GM12878 (cell line): Measurements from ENCODE around the gene SPHK1. TPM values are rescaled to one million over a fixed set of nuclear protein-coding genes. Genes with fewer than 3 reads are reported as not detected.

ENCODE experiments used
- ATAC-seq: fragments of 200-7000 bp; cut with Tn5 transposase; 3 replicates; pipeline ENCODE4 v1.9.1; 2020; ENCODE audit warnings: mild to moderate bottlenecking, moderate library complexity
- BruUV-seq: library from RNA; stranded (reverse); fragments of 400-500 nt; replicated peaks from 2 replicates; lab custom pipeline; 2021; lab: Mats Ljungman, UMichigan
- CTCF ChIA-PET: fragments of 300-600 bp; sonication (Branson Sonifier 250); formaldehyde crosslinking; extraction: SDS; loops from one replicate; lab custom pipeline; 2021; ENCODE audit warnings: inconsistent platforms; lab: Yijun Ruan, JAX
- POLR2A ChIA-PET: fragments of 350-600 bp; formaldehyde crosslinking; extraction: SDS; loops from one replicate; lab custom pipeline; 2021; ENCODE audit warnings: inconsistent platforms; lab: Charles Lee
- RAD21 ChIA-PET: fragments of 300-600 bp; sonication (Branson Sonifier 250); formaldehyde crosslinking; loops from one replicate; lab custom pipeline; 2023; ENCODE audit warnings: antibody characterized with exemption; ENCODE audit not compliant: unreplicated experiment; lab: Charles Lee
- SMC1A ChIA-PET: fragments of 300-600 bp; sonication (Branson Sonifier 250); formaldehyde crosslinking; loops from one replicate; lab custom pipeline; 2023; ENCODE audit not compliant: unreplicated experiment, uncharacterized antibody; lab: Charles Lee
- DNase-seq: peaks from one replicate; pipeline ENCODE4 v3.0.0-alpha.2; 2011; ENCODE audit warnings: low read depth, low spot score
- FAIRE-seq: peaks from 3 replicates; lab custom pipeline; 2011; peaks lifted over from hg19 to GRCh38; lab: Jason Lieb, UNC
- H2AFZ ChIP-seq: 2 replicates; pipeline ENCODE4 v1.6.0; 2011; ENCODE audit warnings: low read depth, low read length, control low read depth; ENCODE audit not compliant: control insufficient read depth
- H3K27ac ChIP-seq: 2 replicates; pipeline ENCODE4 v1.5.1; 2011; ENCODE audit warnings: control low read depth; ENCODE audit not compliant: control insufficient read depth, insufficient read depth
- H3K27me3 ChIP-seq, 2 experiments: replicated peaks in 1 of 2; 2 replicates each; pipeline versions ENCODE4 v1.6.0 to v1.6.1; 2011; ENCODE audit warnings: low read length in 1 of 2; ENCODE audit not compliant: control insufficient read depth in 2 of 2, insufficient read depth in 2 of 2
- H3K36me3 ChIP-seq, 2 experiments: 2 replicates each; pipeline ENCODE4 v1.5.1; 2011; ENCODE audit warnings: low read length in 1 of 2; ENCODE audit not compliant: control insufficient read depth in 2 of 2, insufficient read depth in 2 of 2
- H3K4me1 ChIP-seq: 2 replicates; pipeline ENCODE4 v1.6.1; 2011; ENCODE audit warnings: mild to moderate bottlenecking, low read length, moderate library complexity, mixed read lengths; ENCODE audit not compliant: control insufficient read depth, insufficient read depth
- H3K4me2 ChIP-seq: 2 replicates; pipeline ENCODE4 v1.6.0; 2011; ENCODE audit warnings: control low read depth; ENCODE audit not compliant: control insufficient read depth, insufficient read depth
- H3K4me3 ChIP-seq: fragments of 200-600 bp; sonication (generic); 2 replicates; pipeline ENCODE4 v1.5.1; 2016
- H3K79me2 ChIP-seq: 2 replicates; pipeline ENCODE4 v1.6.0; 2011; ENCODE audit warnings: low read length; ENCODE audit not compliant: control insufficient read depth, insufficient read depth
- H3K9ac ChIP-seq: 2 replicates; pipeline ENCODE4 v1.8.0; 2011; ENCODE audit warnings: low read length, control low read depth, mixed read lengths; ENCODE audit not compliant: control insufficient read depth, insufficient read depth
- H3K9me3 ChIP-seq: replicated peaks from 3 replicates; pipeline ENCODE4 v1.5.1; 2011; ENCODE audit warnings: mild to moderate bottlenecking, low read length; ENCODE audit not compliant: control insufficient read depth, insufficient read depth
- H4K20me1 ChIP-seq: 2 replicates; pipeline ENCODE4 v1.6.0; 2011; ENCODE audit not compliant: control insufficient read depth, insufficient read depth
- GATAD2B ChIP-seq: fragments of 450-650 bp; conservative IDR thresholded peaks from 2 replicates; pipeline ENCODE4 v1.6.1; 2017; ENCODE audit warnings: low read depth, mild to moderate bottlenecking, moderate library complexity
- IKZF1 ChIP-seq: fragments of 450-650 bp; conservative IDR thresholded peaks from 2 replicates; pipeline ENCODE4 v1.6.1; 2017; ENCODE audit warnings: antibody characterized with exemption, mild to moderate bottlenecking
- POLR2AphosphoS5 ChIP-seq: IDR thresholded peaks from 2 replicates; pipeline ENCODE4 v1.6.1; 2011; ENCODE audit warnings: mild to moderate bottlenecking, low read length, inconsistent platforms
- RAD51 ChIP-seq: fragments of 450-650 bp; IDR thresholded peaks from 2 replicates; pipeline ENCODE4 v1.6.1; 2016; ENCODE audit warnings: moderate library complexity, mild to moderate bottlenecking, inconsistent platforms
- RBBP5 ChIP-seq: fragments of 200-600 bp; sonication (generic); conservative IDR thresholded peaks from 2 replicates; pipeline ENCODE4 v1.6.1; 2016
- SMC3 ChIP-seq: IDR thresholded peaks from 2 replicates; pipeline ENCODE4 v1.6.1; 2011; ENCODE audit warnings: low read length, improper control_type of control experiment, borderline replicate concordance
- SUPT20H ChIP-seq: IDR thresholded peaks from 2 replicates; pipeline ENCODE4 v1.6.1; 2011; ENCODE audit warnings: low read depth, mild to moderate bottlenecking, low read length, moderate library complexity, borderline replicate concordance; ENCODE audit not compliant: control insufficient read depth
- ZNF217 ChIP-seq: fragments of 450-650 bp; IDR thresholded peaks from 2 replicates; pipeline ENCODE4 v1.6.1; 2017; ENCODE audit warnings: antibody characterized with exemption, mild to moderate bottlenecking
- ZNF24 ChIP-seq: fragments of 450-650 bp; IDR thresholded peaks from 2 replicates; pipeline ENCODE4 v1.6.1; 2017; ENCODE audit warnings: antibody characterized with exemption, mild to moderate bottlenecking
- WGBS: methylation state at CpG from one replicate; pipeline ENCODE4 v1.1.6; 2016; ENCODE audit warnings: low lambda C conversion rate; ENCODE audit not compliant: insufficient replicate concordance, insufficient coverage; ENCODE audit errors: missing lambda C conversion rate; 5-methylcytosine and 5-hydroxymethylcytosine counted together
- in situ Hi-C: fragments of 300-500 bp; cut with MboI; formaldehyde crosslinking; loops from 9 replicates; pipeline ENCODE4 v1.14.3; 2018; ENCODE audit warnings: mixed read lengths
- intact Hi-C: fragments of 100-400 bp; cut with micrococcal nuclease; formaldehyde crosslinking; loops from one replicate; pipeline ENCODE4 v1.14.2; 2022; ENCODE audit not compliant: unreplicated experiment
- polyA plus RNA-seq, 11 experiments: library from polyadenylated mRNA; depleted of rRNA in 4 of 11; unstranded in 6 of 11; stranded (reverse) in 5 of 11; fragments of >200 nt; fragmentation: Nextera tagmentation in 4 of 11; fragmentation: Illumina TruSeq in 1 of 11; extraction: Ambion mirVana in 4 of 11; extraction: Trizol in 1 of 11; gene quantifications; 1 replicate in 1 of 11; 2 replicates in 10 of 11; pipeline versions ENCODE4 v1.2.1 to v1.2.3, GENCODE V29; 2011 to 2016; ENCODE audit warnings: inconsistent platforms in 2 of 11, missing spikeins in 2 of 11, low read depth in 1 of 11
- total RNA-seq, 4 experiments: library from RNA; depleted of rRNA in 3 of 4; stranded (reverse); fragments of >200 nt in 3 of 4; fragmentation: Illumina TruSeq in 1 of 4; extraction: Trizol in 1 of 4; gene quantifications; 2 replicates each; pipeline versions ENCODE4 v1.2.1 to v1.2.3, GENCODE V29; 2013 to 2021
- TF ChIP-seq, protein P1 (sequence below): fragments of 450-650 bp; IDR thresholded peaks from 2 replicates; pipeline ENCODE4 v1.6.1; 2016; ENCODE audit warnings: mild to moderate bottlenecking, moderate library complexity, borderline replicate concordance
- TF ChIP-seq, protein P2 (sequence below): fragments of 450-650 bp; IDR thresholded peaks from 2 replicates; pipeline ENCODE4 v1.6.1; 2016; ENCODE audit warnings: mild to moderate bottlenecking

SPHK1 gene
- total and polyA plus RNA-seq, 10 of the 15 experiments (the other 5 are each of a cell fraction or from before 2014, with no cell fraction given): 0.09 to 1.1 (median 0.36) TPM; not detected in 2

DNA sequence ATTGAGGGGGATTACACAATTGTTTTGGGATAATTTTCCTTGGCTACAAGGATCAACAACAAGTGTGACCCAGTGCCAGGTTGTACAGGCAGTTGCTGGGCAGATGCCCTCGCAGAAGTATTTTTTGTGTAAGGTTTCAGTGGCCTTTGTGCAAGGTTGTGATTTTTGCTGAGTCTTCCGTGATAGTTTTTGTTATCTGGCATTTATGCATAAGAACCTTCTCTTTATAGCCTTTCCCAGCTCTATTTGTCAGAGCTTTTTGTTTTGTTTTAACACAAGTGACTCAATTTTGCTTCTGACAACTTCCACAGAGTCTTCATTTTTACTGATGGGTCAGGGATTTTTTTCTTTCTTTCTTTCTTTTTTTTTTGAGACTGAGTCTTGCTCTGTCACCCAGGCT, 23.9 kb upstream of the SPHK1 start:
- CTCF ChIA-PET: interaction anchor here (0.7 kb wide), 1 partner anchor 120 kb away, joined by 3 read pairs; no protein-coding TSS in a partner anchor
- RAD21 ChIA-PET: no interaction called here
- Histone ChIP-seq H3K36me3 (no peaks in the 10 kb centered on the region), H3K27me3 (no peaks in the 10 kb centered on the region; a peak in 1 of 4 replicates), H3K4me1 (peaks cover 9% of the 10 kb centered on the region), H3K9ac (no peak overlapping the region), H3K27ac (no peak overlapping the region), H3K4me3 (no peak overlapping the region), H3K4me2 (no peak overlapping the region), H3K79me2 (no peaks in the 10 kb centered on the region), H2AFZ (no peak overlapping the region), H3K9me3 (no peaks in the 10 kb centered on the region), H4K20me1 (no peaks in the 10 kb centered on the region)
- intact Hi-C loops: no loop called here
- POLR2A ChIA-PET: no interaction called here
- in situ Hi-C loops: no loop called here
- DNase-seq: no peak
- ATAC-seq: no peak
- SMC1A ChIA-PET: no interaction called here
- BruUV-seq: no TSS peak
- no peak for FAIRE-seq
- 43% methylated on average over 2 of the region's 2 CpGs for WGBS
- no peak for TF ChIP-seq IKZF1

DNA sequence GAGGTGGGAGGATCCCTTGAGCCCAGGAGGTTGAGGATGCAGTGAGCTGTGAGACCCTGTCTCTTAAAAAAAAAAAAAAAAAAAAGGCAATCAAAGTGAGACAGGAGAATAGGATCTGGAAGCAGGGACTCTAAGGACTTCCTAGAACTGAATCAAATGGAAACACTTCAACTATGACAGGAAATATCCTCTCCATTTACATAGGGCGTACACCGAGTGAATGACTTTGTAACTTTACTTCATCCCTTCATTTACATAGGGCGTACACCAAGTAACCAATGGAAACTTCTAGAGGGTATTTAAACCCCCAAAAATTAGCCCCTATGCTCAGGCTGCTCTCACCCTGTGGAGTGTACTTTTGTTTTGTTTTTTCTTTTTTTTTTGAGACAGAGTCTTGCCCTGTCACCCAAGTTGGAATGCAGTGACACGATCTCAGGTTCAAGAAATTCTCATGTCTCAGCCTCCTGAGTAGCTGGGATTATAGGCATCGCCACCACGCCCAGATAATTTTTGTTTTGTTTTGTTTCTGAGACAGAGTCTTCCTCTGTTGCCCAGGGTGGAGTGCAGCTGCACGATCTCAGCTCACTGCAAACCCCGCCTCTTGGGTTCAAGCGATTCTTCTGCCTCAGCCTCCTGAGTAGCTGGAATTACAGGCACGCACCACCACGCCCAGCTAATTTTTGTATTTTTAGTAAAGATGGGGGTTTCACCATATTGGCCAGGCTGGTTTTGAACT, 21.1 kb upstream of the SPHK1 start:
- H3K27ac ChIP-seq: no peak overlapping the region
- in situ Hi-C loops: no loop called here
- FAIRE-seq: no peak
- no peak for TF ChIP-seq RBBP5
- TF ChIP-seq ZNF217: no peak
- TF ChIP-seq, protein P1, sequence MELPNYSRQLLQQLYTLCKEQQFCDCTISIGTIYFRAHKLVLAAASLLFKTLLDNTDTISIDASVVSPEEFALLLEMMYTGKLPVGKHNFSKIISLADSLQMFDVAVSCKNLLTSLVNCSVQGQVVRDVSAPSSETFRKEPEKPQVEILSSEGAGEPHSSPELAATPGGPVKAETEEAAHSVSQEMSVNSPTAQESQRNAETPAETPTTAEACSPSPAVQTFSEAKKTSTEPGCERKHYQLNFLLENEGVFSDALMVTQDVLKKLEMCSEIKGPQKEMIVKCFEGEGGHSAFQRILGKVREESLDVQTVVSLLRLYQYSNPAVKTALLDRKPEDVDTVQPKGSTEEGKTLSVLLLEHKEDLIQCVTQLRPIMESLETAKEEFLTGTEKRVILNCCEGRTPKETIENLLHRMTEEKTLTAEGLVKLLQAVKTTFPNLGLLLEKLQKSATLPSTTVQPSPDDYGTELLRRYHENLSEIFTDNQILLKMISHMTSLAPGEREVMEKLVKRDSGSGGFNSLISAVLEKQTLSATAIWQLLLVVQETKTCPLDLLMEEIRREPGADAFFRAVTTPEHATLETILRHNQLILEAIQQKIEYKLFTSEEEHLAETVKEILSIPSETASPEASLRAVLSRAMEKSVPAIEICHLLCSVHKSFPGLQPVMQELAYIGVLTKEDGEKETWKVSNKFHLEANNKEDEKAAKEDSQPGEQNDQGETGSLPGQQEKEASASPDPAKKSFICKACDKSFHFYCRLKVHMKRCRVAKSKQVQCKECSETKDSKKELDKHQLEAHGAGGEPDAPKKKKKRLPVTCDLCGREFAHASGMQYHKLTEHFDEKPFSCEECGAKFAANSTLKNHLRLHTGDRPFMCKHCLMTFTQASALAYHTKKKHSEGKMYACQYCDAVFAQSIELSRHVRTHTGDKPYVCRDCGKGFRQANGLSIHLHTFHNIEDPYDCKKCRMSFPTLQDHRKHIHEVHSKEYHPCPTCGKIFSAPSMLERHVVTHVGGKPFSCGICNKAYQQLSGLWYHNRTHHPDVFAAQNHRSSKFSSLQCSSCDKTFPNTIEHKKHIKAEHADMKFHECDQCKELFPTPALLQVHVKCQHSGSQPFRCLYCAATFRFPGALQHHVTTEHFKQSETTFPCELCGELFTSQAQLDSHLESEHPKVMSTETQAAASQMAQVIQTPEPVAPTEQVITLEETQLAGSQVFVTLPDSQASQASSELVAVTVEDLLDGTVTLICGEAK: no peak
- no peak for TF ChIP-seq POLR2AphosphoS5
- TF ChIP-seq SUPT20H: no peak
- no peak for TF ChIP-seq GATAD2B
- no peak for TF ChIP-seq SMC3
- no peak for TF ChIP-seq ZNF24
- TF ChIP-seq RAD51: no peak
- TF ChIP-seq, protein P2, sequence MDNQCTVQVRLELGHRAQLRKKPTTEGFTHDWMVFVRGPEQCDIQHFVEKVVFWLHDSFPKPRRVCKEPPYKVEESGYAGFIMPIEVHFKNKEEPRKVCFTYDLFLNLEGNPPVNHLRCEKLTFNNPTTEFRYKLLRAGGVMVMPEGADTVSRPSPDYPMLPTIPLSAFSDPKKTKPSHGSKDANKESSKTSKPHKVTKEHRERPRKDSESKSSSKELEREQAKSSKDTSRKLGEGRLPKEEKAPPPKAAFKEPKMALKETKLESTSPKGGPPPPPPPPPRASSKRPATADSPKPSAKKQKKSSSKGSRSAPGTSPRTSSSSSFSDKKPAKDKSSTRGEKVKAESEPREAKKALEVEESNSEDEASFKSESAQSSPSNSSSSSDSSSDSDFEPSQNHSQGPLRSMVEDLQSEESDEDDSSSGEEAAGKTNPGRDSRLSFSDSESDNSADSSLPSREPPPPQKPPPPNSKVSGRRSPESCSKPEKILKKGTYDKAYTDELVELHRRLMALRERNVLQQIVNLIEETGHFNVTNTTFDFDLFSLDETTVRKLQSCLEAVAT: no peak

More for the DNA sequence above, 21.1 kb upstream of the SPHK1 start:
- DNase-seq (no peak), ATAC-seq (no peak)
- no peak overlapping the region for H2AFZ ChIP-seq
- no peak overlapping the region for H3K4me2 ChIP-seq
- H3K36me3 ChIP-seq: no peaks in the 10 kb centered on the region
- H4K20me1 ChIP-seq: no peaks in the 10 kb centered on the region
- POLR2A ChIA-PET: no interaction called here
- intact Hi-C loops: no loop called here
- 63% methylated on average over 11 of the region's 11 CpGs for WGBS
- H3K9ac ChIP-seq: no peak overlapping the region
- BruUV-seq: no TSS peak
- H3K79me2 ChIP-seq: no peaks in the 10 kb centered on the region
- no peaks in the 10 kb centered on the region for H3K4me1 ChIP-seq
- no peaks in the 10 kb centered on the region for H3K9me3 ChIP-seq
- H3K27me3 ChIP-seq: no peaks in the 10 kb centered on the region; a peak in 1 of 4 replicates
- SMC1A ChIA-PET: interaction anchor here (0.6 to 2.1 kb wide), 2 partner anchors 11 to 38 kb away, joined by 3 to 7 read pairs; no protein-coding TSS in a partner anchor
- no peak overlapping the region for H3K4me3 ChIP-seq
- CTCF ChIA-PET: interaction anchor here (0.7 to 3.4 kb wide), 3 partner anchors 10 to 341 kb away, joined by 3 to 13 read pairs (median 13); partner anchors contain the start of gene PRPSAP1
- RAD21 ChIA-PET: interaction anchor here (0.9 kb wide), 1 partner anchor 35 kb away, joined by 3 read pairs; no protein-coding TSS in a partner anchor
